Aorta (tissue), 5 donors: ENCODE data around the gene SERINC5. TPM values are rescaled to one million over a fixed set of nuclear protein-coding genes. Genes with fewer than 3 reads are reported as not detected.
"Not testable (repeated sequence)": the region's sequence is repeated elsewhere in the genome, so short reads cannot be mapped to it uniquely, and the experiment has no call there.

ENCODE experiments used
- ATAC-seq: fragments of 200-7000 bp; cut with Tn5 transposase; one replicate; pipeline ENCODE4 v1.9.1; 2022; ENCODE audit warnings: moderate library complexity; ENCODE audit not compliant: low FRiP score
- DNase-seq, 2 donors: peaks; one replicate each; pipeline ENCODE4 v3.0.0-alpha.2; 2020
- H3K27ac ChIP-seq, 2 donors: one replicate each; pipeline ENCODE4 v1.5.1; 2013; ENCODE audit warnings: low read length in 2 of 2, mild to moderate bottlenecking in 2 of 2, moderate library complexity in 2 of 2, control low read depth in 1 of 2, inconsistent platforms in 1 of 2, low read depth in 1 of 2
- H3K27me3 ChIP-seq, 2 donors: one replicate each; pipeline ENCODE4 v1.6.1; 2013; ENCODE audit warnings: control low read depth in 1 of 2, low read length in 1 of 2, mild to moderate bottlenecking in 1 of 2, moderate library complexity in 1 of 2; ENCODE audit not compliant: insufficient read depth in 2 of 2, control insufficient read depth in 1 of 2
- H3K36me3 ChIP-seq, 2 donors: one replicate each; pipeline ENCODE4 v1.6.1; 2013; ENCODE audit warnings: control low read depth in 1 of 2, low read length in 1 of 2, mild to moderate bottlenecking in 1 of 2; ENCODE audit not compliant: insufficient read depth in 2 of 2, control insufficient read depth in 1 of 2
- H3K4me1 ChIP-seq, 2 donors: one replicate each; pipeline ENCODE4 v1.6.1; 2013; ENCODE audit warnings: low read length in 2 of 2, control low read depth in 1 of 2, mild to moderate bottlenecking in 1 of 2, moderate library complexity in 1 of 2; ENCODE audit not compliant: insufficient read depth in 2 of 2, control insufficient read depth in 1 of 2
- H3K4me3 ChIP-seq, 2 donors: one replicate each; pipeline ENCODE4 v1.5.1; 2013; ENCODE audit warnings: low read length in 2 of 2, control low read depth in 1 of 2, mild to moderate bottlenecking in 1 of 2
- H3K9me3 ChIP-seq: one replicate; pipeline ENCODE4 v1.6.1; 2013; ENCODE audit warnings: mild to moderate bottlenecking, low read length; ENCODE audit not compliant: control insufficient read depth
- WGBS, 2 donors: extraction: QIAGEN DNeasy Blood & Tissue Kit; methylation state at CpG; one replicate each; pipeline ENCODE4 v1.1.7; 2013; 5-methylcytosine and 5-hydroxymethylcytosine counted together
- intact Hi-C, 2 donors: fragments of 100-400 bp; cut with DNase I; formaldehyde crosslinking; loops; one replicate each; pipeline versions ENCODE4 v1.14.2 to v1.15.0; 2022
- polyA plus RNA-seq, 2 donors: library from polyadenylated mRNA; stranded (reverse); fragments of 200-250 nt; gene quantifications; one replicate each; pipeline ENCODE4 v1.2.3, GENCODE V29; 2013
- total RNA-seq, 2 donors: library from RNA; stranded (reverse); fragmentation: NEBNext Ultra II Directional; extraction: Animal tissue kit (Norgen Biotek cat#: 25700); gene quantifications; one replicate each; pipeline ENCODE4 v1.2.1, GENCODE V29; 2021
- donor health status: healthy with polysubstance abuse.
- donor health status: Bipolar disorder and iron deficiency.
- donor health status: DM: no; HTN: no; CAD: no.
- donor health status: DM: no; HTN: no; CAD: no.
- donor health status: DM: yes; HTN: yes; CAD: no.

SERINC5 gene
- total and polyA plus RNA-seq, 4 donors, result 1.4 to 22.1 (median 8.6) TPM

GRCh38 chr5:80154289-80154688 is 101.6 kb downstream of the SERINC5 start:
- H3K36me3 ChIP-seq, H3K4me3 ChIP-seq, H3K27ac ChIP-seq, intact Hi-C loops, ATAC-seq, DNase-seq, H3K4me1 ChIP-seq, H3K27me3 ChIP-seq, H3K9me3 ChIP-seq: not testable (repeated sequence)
- 87 to 90% methylated on average over 8 of the region's 8 CpGs for WGBS, 2 donors

- DNase-seq (no peak), ATAC-seq (no peak)
- Histone ChIP-seq H3K27me3 (no peaks in the 10 kb centered on the region), H3K4me3 (no peak overlapping the region), H3K4me1 (no peaks in the 10 kb centered on the region), H3K27ac (no peak overlapping the region), H3K36me3 (peaks cover 0 to 4% of the 10 kb centered on the region in 2 donors), H3K9me3 (no peaks in the 10 kb centered on the region)
- intact Hi-C loops, result no loop called here
- 63 to 67% methylated on average over 8 of the region's 8 CpGs for WGBS, 2 donors
Measured at GRCh38 chr5:80153586-80154126, 102.2 kb downstream of the SERINC5 start.

- Histone ChIP-seq H3K9me3 (no peaks in the 10 kb centered on the region), H3K4me3 (no peak overlapping the region), H3K4me1 (no peaks in the 10 kb centered on the region), H3K36me3 (peaks cover 0 to 4% of the 10 kb centered on the region in 2 donors), H3K27ac (no peak overlapping the region), H3K27me3 (no peaks in the 10 kb centered on the region)
- WGBS, 2 donors, result 93 to 95% methylated on average over 5 of the region's 5 CpGs
- intact Hi-C loops, result no loop called here
- ATAC-seq, result no peak
- DNase-seq, result no peak
Measured at GRCh38 chr5:80152778-80153177, 103.1 kb downstream of the SERINC5 start.

GRCh38 chr5:80151890-80152289 is 104.0 kb downstream of the SERINC5 start:
- 98% methylated on average over 6 of the region's 6 CpGs for WGBS, 2 donors
- Histone ChIP-seq H3K9me3 (no peaks in the 10 kb centered on the region), H3K27ac (no peak overlapping the region), H3K4me1 (no peaks in the 10 kb centered on the region), H3K36me3 (peaks cover 0 to 5% of the 10 kb centered on the region in 2 donors), H3K27me3 (no peaks in the 10 kb centered on the region), H3K4me3 (no peak overlapping the region)
- DNase-seq (no peak), ATAC-seq (no peak)
- intact Hi-C loops, result no loop called here

- Histone ChIP-seq H3K27ac (no peak overlapping the region), H3K4me1 (no peaks in the 10 kb centered on the region), H3K4me3 (no peak overlapping the region), H3K27me3 (no peaks in the 10 kb centered on the region), H3K9me3 (no peaks in the 10 kb centered on the region), H3K36me3 (peaks cover 0 to 5% of the 10 kb centered on the region in 2 donors)
- DNase-seq (no peak), ATAC-seq (no peak)
- intact Hi-C loops, result no loop called here
- WGBS, 2 donors, result 84 to 85% methylated on average over 11 of the region's 11 CpGs
Measured at GRCh38 chr5:80150731-80151130, 105.1 kb downstream of the SERINC5 start.

- Histone ChIP-seq H3K27me3 (no peaks in the 10 kb centered on the region), H3K4me1 (no peaks in the 10 kb centered on the region), H3K36me3 (peaks cover 0 to 7% of the 10 kb centered on the region in 2 donors), H3K27ac (no peak overlapping the region), H3K9me3 (no peaks in the 10 kb centered on the region), H3K4me3 (no peak overlapping the region)
- DNase-seq, result no peak
- no peak for ATAC-seq
- intact Hi-C loops, result no loop called here
- 90 to 91% methylated on average over 3 of the region's 3 CpGs for WGBS, 2 donors
Measured at GRCh38 chr5:80149161-80149609, 106.7 kb downstream of the SERINC5 start.

GRCh38 chr5:80147119-80147815 is 108.6 kb downstream of the SERINC5 start:
- no peak overlapping the region for H3K27ac ChIP-seq
- no peak overlapping the region for H3K4me3 ChIP-seq
- no peak for ATAC-seq

GRCh38 chr5:80146046-80146445 is 109.8 kb downstream of the SERINC5 start:
- no peak overlapping the region for H3K27ac ChIP-seq
- DNase-seq (no peak), ATAC-seq (no peak)
- H3K27me3 ChIP-seq, result no peaks in the 10 kb centered on the region
- H3K4me3 ChIP-seq, result no peak overlapping the region
- no peaks in the 10 kb centered on the region for H3K4me1 ChIP-seq
- no peaks in the 10 kb centered on the region for H3K9me3 ChIP-seq
- WGBS, 2 donors, result 93 to 94% methylated on average over 9 of the region's 9 CpGs
- intact Hi-C loops, result no loop called here
- H3K36me3 ChIP-seq, result peaks cover 0 to 7% of the 10 kb centered on the region in 2 donors

More at GRCh38 chr5:80147119-80147815, 108.6 kb downstream of the SERINC5 start:
- Histone ChIP-seq H3K9me3 (no peaks in the 10 kb centered on the region), H3K4me1 (no peaks in the 10 kb centered on the region), H3K27me3 (no peaks in the 10 kb centered on the region), H3K36me3 (peaks cover 0 to 7% of the 10 kb centered on the region in 2 donors)
- WGBS, 2 donors, result 91 to 92% methylated on average over 9 of the region's 9 CpGs
- intact Hi-C loops, result no loop called here
- no peak for DNase-seq

GRCh38 chr5:80143491-80143890 is 112.4 kb downstream of the SERINC5 start:
- H3K4me1 ChIP-seq, result no peaks in the 10 kb centered on the region
- ATAC-seq (no peak), DNase-seq (no peak)
- no peak overlapping the region for H3K4me3 ChIP-seq
- no peaks in the 10 kb centered on the region for H3K27me3 ChIP-seq
- 94 to 96% methylated on average over 13 of the region's 13 CpGs for WGBS, 2 donors
- no peak overlapping the region for H3K27ac ChIP-seq
- intact Hi-C loops, result loop anchor here in 1 of 2 donors (5.0 kb wide), 1 partner anchor 114 kb away; the partner anchor contains the start of gene SERINC5
- peaks cover 0 to 3% of the 10 kb centered on the region in 2 donors for H3K36me3 ChIP-seq
- no peaks in the 10 kb centered on the region for H3K9me3 ChIP-seq
